ENCODE measurements around the gene FUT7.
"Not testable (repeated sequence)": the region's sequence is repeated elsewhere in the genome, so short reads cannot be mapped to it uniquely, and the experiment has no call there.

The FUT7 gene

DNA sequence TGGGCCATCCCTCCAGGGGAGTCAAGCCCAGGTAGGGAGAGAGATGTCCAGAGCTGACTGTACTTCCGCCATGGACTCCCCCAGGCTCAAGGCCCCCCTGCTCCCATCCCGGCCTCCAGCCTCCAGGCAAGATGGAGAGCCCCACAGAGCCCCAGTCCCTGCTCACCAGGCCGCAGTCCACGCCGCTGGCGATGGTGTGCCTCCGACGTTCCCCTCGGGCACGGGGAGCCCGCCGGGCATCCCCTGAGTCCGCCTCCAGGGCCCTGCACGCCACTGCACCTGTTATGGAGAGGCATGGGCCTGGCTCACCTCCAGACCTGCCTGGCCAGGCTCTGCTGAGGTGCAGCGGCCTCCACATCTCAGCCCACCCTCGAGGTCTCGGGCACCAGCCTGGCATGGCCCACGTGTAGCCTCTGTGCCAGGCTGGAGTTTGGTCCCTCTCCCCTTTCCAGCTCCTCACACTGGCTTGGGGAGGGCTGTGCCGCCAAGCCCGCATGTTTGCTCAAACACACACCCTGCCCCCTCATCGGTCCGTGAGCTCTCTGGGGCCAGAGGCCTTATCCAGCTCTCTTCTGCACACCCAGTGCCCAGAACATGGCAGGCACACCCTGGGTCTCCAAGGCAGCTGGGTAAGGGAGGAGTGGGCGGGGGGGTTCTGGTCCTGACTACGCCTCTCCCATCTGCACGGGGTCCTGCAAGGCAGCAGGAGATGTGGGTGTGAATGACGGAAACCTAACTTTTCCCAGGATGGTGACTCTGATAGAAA is 34.4 kb upstream of the FUT7 start:
- no peak for DNase-seq (ENCODE audit: low spot score)

GRCh38 chr9:137065336-137065967 is 33.6 kb upstream of the FUT7 start:
- no peak for DNase-seq (ENCODE audit: low spot score)

DNA sequence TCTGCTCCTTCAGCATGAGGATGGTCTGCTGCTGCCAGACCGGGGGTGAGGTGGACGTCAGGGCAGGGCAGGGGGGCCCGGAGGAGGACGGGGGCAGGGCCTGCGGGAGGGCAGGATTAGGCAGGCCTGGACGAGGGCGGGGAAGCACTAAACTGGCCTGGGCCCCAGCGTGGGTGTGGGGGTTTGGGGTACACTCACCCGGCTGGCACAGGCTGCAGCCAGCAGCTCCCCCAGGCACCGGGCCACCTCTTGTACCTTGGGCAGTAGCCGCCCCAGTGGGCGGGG is 32.9 kb upstream of the FUT7 start:
- DNase-seq (ENCODE audit: low spot score), result no peak

- DNase-seq (ENCODE audit: low spot score), result no peak
These were observed 32.4 kb upstream of the FUT7 start for GRCh38 chr9:137064027-137064879.

DNA sequence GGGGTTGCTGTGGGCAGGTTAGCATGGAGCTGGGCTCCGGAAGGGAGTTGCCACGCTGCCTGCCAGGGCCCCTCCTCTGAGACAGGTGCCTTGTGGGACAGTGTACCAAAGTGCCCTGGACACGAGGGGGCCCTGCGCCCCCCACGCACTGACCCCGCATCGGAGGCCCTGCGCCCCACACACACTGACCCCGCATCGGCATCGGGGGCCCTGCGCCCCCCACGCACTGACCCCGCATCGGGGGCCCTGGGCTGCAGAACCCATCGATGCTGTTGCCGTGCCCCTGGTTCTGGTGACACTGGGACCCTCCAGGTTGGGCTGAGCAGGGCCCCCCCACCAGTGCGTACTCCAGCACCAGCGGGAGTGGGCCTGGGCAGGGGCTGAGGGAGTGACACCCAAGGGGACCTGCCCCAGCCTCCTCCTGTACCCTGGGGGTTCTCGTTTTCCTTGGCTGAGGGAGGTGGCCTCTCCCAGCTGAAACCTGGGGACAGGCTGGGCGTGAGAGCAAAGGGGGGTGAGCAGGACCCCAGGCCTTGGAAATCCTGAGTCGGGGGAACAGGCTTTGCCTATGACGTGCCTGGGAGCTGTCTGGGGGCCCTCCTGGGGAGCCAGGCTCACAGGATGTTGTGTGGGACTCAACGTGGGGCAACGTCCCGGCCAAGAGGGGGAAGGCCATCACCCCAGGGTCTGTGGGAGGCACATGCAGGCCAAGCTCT is 31.6 kb upstream of the FUT7 start:
- no peak for DNase-seq (ENCODE audit: low spot score)

- DNase-seq (ENCODE audit: low spot score), result not testable (repeated sequence)
These were observed 30.9 kb upstream of the FUT7 start for GRCh38 chr9:137062798-137063197.

DNA sequence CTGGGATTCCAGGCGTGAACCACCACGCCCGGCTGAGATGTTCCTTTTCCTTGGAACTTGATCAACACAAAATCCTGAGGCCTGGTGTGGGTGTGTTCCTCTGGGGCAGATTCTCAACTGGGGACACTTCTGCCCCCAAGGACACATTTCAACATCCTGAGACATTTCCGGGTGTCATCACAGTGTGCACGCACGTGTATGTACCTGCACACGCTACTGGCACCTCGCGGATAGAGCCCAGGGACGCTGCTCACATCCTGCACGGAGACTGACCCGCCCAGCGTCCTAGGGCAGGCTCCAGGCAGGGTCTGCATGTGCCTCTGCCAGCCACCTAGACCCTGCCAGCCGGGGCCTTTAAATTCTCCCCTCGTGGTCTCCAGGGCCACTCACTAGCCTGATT is 30.5 kb upstream of the FUT7 start:
- no peak for DNase-seq (ENCODE audit: low spot score)

GRCh38 chr9:137058521-137059234 is 26.8 kb upstream of the FUT7 start:
- DNase-seq (ENCODE audit: low spot score), result no peak

GRCh38 chr9:137057545-137057944 is 25.7 kb upstream of the FUT7 start:
- DNase-seq (ENCODE audit: low spot score), result no peak

GRCh38 chr9:137056739-137057415 is 25.0 kb upstream of the FUT7 start:
- DNase-seq (ENCODE audit: low spot score), result no peak

- peak; percentile 96 for DNase-seq (ENCODE audit: low spot score)
These were observed 23.8 kb upstream of the FUT7 start for GRCh38 chr9:137055385-137056364.

DNA sequence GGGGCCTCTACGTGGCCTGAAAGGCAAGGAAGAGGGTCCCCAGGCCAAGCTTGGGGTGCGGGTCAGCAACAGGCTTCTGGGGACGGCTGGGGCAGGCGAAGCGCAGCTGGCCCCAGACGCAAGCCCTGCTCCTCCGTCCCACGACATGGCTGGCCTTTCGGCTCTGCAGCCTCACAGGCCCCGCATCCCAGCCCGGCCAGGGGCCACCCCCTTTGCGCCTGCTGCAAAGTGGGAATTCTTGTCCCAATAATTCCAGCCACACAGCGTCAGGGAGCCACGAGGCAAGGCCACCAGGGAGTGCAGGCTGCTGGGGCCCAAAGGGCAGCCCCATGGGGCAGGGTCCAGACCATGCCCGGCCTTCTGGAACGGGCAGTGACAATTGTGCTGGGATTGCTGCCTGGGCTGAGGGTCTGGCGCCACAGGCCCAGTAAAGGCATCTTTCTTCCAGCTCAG is 23.1 kb upstream of the FUT7 start:
- DNase-seq (ENCODE audit: low spot score), result no peak

DNA sequence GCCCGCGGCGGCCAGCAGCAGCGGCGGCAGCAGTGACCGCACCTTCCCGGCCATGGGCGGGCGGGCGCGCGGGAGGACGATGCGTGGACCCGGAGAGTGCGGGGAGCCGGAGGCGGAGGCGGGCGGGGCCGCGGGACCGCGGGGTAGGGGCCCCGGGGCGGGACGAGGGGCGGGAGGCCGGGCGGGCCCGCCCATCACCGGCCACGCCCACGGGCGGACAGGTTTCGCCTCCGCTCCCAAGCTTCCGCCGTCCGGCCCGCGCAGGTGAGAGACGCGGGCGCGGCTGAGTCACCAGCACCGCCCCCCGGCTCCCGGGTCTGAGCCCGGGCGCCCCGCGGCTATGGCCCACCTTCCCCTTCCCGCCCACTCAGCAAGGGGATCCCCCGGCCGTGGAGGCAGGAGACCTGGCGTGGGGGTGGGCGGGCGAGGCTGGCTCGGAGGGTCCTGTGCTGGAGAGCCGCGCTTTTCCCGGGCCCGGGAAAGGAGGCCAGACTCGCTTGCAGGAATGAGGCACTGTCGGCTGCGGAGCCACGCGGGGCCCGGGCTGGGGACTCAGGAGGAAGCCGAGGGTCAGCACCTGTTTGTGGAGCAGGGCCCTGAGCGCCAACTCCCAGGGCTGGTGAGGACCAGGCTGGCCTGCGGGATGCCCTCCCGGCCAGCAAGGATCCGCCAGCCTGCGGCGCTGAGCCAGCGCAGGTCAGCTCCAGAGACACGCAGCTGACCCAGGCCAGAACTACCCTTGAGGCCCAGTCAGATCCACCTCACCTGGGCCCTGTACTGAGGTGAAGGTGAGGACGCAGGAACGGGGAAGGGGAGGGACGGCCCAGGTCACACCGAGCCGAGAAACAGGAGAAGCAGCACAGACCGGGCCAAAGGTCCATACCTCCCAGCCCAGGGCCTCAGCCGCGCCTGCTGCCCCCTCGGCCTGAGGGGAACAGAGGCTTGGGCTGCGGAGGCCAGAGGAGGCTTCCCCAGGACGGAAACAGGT is 22.4 kb upstream of the FUT7 start, which contains the start of gene ENTPD2:
Gene ENTPD2, minus strand, starts transcription at position 118 of the 988 bp plus-strand sequence. Its CDS starts 64 bp downstream, at position 54.
- no peak for DNase-seq (ENCODE audit: low spot score)

- DNase-seq (ENCODE audit: low spot score), result no peak
These were observed 21.4 kb upstream of the FUT7 start for GRCh38 chr9:137052998-137053943.

GRCh38 chr9:137052293-137052692 is 20.4 kb upstream of the FUT7 start:
- no peak for DNase-seq (ENCODE audit: low spot score)

GRCh38 chr9:137051145-137051724 is 19.3 kb upstream of the FUT7 start:
- no peak for DNase-seq (ENCODE audit: low spot score)

DNA sequence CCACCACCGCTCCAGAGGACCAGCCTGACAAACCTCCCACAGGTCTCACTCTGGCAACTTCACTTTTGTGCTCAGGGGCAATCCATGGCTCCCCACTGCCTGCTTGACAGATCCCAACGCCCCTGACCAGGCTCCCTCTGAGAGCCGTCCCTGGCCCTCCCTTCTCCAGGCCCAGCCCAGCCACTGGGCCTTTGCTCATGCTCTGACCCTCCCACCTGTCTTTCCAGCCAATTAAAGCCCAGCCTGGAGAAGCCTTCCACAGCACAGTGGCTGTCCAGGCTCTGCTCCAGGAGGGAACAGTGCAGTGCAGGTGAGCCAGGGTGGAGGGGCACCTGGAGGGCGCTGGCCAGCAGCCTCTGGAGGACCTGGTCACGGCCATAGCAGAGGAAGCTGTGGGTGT is 18.7 kb upstream of the FUT7 start:
- no peak for DNase-seq (ENCODE audit: low spot score)
